Activated CD4-positive, alpha-beta T cell treated with anti-CD3 and anti-CD28 coated beads for 48 hours (primary cell): Measurements from ENCODE around the gene LTB.

Experiments
- DNase-seq: peaks from one replicate; pipeline ENCODE4 v3.0.0-alpha.2; 2020

LTB gene

DNA sequence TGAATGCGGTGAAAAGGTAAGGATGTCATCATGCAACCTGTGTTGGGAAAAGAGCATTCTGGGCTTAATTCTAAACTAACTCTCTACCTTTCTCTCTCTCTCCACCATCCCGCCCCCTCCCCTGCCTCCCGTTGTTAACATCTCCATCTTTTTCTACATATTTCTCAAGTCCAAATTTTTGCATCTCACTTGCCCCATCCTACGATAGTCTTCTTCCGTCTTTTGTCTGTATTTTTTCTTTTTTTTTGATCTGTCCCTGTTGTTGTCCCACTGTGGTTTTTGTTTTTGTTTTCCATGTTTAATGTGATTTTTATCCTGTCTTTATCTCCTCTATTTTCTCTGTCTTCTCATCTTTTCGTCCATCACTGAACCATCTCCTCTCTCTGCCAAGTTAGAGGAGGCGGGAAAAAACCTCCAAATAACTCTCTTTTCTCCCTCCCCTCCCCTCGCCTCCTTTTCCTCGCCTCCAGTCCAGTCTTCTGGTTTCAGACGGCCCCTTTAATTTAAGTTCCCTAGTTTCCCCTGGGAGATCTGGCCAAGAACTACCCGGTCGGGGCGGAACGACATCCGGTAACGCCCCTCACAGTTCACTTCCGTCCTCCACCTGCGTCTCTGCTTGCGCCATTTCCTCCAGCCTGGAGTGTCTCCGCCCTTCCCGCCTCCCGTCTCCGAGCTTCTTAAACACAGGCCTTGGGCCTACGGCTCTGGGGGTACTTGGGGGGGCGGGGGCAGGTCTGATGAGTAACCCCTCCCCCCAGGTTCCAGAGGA, 35.1 kb downstream of the LTB start, which contains the start of gene NFKBIL1:
Gene NFKBIL1 (plus strand): TSS at position 651 of the 769 bp plus-strand sequence. CDS start 87 bp downstream, at position 738.
- peak; percentile 95 for DNase-seq

DNA sequence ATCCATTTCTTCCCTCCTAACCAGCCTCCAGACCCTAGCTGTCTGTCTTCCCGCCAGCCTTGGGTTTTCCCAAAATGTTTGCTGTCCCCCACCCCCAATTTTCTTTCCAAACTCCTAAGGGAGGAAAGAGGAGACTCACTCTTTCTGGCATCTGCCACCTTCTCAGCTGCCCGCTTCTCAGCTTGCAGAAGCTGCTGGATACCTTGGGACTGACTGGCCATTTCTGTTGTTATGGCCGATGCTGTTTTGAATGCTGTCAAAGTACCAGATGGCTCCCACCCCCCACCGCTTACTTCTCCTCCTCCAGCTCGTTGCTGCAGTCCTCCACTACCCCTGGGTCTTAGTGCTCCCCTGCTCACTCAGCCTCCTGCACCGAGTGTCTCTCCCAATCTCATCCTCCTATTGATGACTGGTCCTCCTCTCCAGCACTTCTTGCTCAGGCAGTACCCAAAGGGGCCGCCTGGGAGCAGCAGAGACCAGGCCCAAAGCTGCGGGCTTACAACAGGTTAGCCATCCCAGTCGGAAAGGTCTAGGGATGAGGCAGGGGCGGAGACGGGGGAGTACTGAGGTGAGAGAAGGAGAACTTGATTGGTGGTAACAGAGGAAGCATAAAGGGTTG, 35.8 kb downstream of the LTB start, which contains the start of gene ATP6V1G2:
Gene ATP6V1G2 (minus strand): TSS at position 270 of the 619 bp plus-strand sequence. CDS start 49 bp downstream, at position 221.
- peak; percentile 95 for DNase-seq

DNA sequence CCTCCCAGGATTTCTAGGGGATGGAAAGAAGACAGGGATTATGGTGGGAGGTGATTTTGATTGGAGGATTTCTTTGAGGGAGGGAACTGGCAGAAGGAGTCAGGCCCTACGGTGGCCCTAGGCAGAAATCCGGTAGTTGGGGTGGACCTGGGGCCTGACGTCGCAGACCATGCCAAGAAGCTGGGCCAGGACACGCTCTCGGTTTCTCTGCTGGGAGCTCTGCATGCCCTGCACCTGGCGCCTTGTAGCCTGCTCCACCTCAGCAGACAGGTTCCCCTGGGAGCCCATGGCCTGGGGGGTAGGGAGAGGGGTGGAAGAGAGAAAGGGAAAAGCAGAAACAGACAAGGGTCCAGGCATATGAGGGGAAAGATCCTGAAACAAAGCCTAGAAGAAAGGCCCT, 36.9 kb downstream of the LTB start:
- no peak for DNase-seq

DNA sequence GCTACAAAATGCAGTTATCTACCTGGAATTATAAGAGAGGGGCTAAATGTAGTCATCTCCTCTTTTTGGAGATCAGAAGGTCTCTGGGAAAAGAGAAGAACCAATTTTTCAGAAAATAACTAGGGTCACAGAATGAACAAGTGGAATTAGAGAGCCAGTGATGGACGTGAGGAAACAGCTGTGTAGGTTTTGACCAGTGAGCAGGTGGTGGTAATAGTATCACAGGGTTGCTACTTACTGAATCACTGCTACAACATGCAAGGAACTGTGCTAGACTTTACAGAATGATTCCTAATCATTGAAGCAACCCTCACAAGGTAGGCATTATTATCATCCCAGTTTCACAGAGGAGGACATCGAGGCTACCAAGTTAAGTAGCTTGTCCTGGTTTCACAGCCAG, 37.5 kb downstream of the LTB start:
- DNase-seq, result no peak

DNA sequence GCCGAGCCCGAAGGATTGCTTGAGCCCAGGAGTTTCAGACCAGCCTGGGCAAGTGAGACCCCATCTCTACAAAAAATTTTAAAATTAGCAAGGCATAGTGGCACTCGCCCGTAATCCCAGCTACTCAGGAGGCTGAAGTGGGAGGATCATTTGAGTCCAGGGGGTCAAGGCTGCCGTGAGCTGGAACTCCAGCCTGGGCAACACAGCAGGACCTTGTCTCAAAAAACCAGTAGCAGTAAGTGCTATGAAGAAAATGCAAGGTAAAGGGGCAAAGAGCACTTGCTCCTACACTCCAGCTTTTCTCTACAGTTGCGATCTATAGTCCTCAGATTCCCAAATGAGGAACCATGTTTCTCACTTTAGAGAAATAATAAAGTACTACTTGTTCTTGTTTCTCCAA, 38.6 kb downstream of the LTB start:
- DNase-seq, result no peak

DNA sequence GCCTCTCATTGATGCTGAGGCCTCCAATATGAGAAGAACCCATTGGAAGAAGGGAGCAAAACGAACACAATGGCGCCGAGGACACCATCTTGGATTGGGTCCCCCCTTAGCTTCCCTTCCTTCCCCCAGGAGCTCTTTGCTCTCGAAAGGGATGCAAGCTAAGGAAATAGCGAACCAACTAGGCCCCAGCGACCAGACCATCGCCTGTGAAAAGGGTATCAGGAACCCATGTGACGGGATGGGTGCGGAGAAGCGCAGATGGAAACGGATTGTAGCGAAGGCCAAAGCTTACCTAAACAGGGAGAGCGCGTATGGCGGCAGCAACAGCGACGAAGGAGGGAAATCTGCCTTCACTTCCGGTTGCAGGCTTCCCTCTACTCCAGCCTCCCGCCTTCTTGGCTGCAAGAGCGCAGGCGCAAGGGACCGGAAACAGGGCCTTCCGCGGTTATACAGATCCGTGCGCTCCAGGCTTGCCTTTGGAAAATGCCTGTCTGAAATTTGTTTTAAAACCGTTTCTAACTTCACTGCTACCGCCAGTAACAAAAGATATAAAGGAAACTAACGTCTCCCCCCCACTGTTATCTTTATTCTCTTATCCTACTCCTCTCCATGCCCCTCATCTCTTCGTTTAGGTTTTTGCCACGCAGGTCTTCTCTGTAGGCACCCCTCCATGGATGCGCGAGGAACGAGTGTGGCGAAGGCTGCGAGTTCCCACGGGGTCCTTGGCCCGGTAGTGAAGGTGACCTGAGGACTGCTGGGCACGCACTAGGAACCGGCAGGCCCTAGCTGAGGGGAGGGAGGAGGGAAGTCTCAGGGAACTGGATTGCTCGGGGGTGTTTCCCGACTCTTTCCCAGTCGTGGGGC, 40.3 kb downstream of the LTB start, which contains the start of gene DDX39B:
Gene DDX39B (minus strand): TSS at position 346 of the 864 bp plus-strand sequence. CDS start 1,471 bp downstream, outside the sequence.
- DNase-seq, result peak; percentile 95

DNA sequence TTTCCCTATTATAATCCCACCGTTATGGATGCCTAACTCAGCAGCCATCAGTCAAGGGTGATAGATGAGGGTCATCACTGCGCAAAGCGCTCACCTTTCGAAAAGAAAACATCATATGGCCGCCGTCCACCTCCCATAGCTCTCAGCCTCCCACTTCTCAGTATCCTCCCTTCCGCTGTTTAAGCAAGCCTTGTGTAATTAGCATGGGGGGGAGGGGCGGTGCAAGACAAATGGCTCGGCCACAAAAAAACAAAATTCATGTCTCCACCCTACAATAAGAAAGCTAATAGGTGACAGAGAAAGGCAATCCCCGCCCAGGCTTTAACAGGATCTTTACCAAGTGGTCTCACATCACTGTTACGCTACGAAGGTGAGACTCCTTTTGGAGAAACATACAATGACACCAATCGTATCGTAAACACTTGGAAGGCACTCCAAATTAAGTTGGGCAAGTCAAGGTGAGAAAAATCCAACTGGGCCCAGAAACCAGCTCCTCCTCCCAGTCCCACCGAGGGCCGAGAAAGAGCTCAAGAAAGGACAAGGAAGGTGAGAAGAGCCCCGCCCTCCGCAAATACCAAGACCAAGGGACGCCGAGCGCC, 41.1 kb downstream of the LTB start:
- DNase-seq, result peak; percentile 75

DNA sequence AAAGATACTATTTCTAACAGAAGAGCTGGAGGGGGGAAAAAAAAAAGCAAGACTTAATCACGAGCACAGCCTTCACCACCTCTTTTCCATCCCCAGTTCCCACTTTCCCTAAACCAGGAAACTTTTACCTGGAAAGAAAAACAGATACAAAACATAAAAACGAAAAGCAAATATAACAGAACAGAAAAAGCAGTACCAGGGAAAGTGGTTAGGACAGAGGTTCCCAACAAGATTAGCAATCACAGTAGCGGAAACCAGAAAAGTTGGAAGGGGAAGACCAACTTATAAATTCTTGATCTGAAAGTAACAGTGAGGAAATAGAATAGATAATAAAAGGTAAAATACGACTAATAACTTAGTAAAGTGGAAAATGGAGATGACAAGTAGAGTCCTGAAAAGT, 41.6 kb downstream of the LTB start:
- DNase-seq, result no peak

DNA sequence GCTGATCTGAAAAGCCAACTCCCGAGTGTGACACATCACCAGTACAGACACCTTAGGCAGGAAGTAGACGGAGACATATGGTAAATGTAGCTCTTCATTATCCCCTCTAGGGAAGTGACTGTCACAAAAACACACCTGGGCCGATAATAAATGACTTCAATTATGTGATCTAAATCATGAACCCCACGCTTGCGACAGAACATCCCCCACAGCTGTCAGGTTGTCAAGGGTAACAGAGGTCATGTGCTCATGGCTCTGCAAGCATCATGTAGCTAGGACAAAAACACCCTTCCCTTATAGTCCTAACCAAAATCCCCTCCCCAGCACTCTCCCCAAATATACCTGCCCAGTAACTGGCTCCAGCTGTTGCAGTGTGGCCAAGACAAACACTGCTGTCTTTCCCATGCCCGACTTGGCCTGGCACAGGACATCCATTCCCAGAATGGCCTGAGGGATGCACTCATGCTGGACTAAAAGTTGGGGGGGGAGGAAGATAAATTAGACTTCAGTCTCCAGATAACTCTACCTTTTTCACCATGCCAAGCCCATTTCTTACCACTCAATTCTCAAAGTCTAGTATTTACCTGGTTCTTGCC, 43.3 kb downstream of the LTB start:
- no peak for DNase-seq

DNA sequence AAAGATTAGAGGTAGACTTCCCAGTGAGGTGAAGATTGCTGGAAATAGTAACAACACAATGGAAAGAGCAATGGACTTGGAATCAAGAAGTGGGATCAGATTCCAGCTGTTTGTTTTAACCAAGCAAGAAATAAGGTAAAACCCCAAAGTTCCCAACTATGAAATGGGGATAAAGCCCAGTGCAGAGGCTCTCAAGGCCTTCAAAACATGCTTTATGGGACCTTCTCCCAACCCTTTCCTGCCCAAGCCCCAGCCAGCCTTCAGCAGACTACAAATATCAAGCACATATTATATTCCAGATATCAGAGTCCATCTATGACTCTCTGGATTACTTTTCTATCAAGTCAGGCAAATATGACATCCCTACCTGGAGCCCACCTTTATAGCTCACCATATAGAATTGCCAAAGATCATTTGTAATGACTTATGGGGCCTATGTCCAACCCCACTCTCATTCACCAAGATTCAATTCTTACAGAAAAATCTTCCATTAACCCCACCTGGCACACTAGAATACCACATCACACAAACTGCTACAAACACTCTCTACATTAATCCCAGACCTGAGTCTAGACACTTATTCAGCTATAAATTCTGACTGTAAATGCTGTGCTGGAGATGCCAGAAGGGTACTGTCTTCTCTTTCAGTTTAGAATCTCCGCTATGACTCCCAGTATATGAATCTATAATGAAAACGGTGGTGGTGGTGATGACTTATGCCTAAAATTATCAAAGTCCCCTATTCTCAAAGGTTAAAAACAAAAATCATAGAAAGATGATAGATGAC, 46.5 kb downstream of the LTB start:
- no peak for DNase-seq

DNA sequence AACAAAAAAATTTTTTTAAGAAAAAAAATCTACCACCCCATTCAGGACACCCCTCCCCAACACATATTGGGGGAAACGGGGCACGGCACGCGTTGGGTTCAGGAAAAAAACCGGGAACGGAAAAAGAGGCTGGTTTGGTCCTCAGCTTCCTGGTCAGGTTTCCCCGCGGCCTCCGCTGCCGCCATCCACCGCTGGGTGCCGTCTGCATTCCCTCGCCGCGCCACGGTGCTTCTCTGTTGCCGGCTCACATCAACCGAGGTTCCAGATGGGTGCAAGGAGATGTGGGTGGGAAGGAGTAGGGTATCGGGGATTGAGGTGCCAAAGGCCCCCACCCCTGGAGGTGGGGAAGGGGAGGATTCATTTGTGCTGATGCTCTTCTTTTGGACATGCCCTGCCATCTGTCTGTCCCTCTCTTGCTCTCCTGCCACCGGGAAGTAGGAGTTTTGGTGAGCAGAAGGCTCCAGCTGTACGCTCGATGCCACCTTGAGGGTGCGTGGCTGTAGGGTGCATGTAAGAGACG, 47.6 kb downstream of the LTB start:
- DNase-seq, result no peak

DNA sequence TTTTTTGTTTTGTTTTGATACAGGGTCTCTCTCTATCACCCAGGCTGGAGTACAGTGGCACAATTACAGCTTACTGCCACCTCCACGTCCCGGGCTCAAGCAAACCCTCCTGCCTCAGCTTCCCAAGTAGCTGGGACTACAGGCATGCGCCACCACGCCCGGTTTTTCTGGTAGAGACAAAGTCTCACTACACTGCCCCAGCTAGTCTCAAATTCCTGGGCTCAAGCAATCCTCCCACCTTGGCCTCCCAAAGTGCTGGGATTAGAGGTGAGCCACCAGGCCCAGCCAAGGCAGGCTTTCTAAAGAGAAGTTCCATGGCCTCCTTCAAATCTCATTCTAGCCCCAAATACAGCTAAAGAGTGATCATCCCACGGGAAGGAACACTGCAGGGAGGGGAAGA, 48.2 kb downstream of the LTB start:
- no peak for DNase-seq

DNA sequence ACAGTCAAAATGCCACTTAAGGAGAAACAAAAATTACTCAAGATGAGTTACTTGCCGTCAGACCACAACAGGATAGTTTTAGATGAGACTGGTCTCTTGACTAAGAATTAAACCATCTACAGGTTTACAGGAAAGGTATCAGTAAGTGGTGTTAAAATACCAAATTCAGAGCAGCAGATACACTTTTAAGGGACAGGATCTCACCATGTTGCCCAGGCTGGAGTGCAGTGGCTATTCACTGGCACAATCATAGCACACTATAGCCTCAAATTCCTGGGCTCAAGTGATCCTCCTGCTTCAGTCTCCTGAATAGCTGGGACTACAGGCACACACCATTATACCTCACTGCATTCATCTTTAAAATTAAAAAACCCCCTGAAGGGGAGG, 48.8 kb downstream of the LTB start:
- no peak for DNase-seq

DNA sequence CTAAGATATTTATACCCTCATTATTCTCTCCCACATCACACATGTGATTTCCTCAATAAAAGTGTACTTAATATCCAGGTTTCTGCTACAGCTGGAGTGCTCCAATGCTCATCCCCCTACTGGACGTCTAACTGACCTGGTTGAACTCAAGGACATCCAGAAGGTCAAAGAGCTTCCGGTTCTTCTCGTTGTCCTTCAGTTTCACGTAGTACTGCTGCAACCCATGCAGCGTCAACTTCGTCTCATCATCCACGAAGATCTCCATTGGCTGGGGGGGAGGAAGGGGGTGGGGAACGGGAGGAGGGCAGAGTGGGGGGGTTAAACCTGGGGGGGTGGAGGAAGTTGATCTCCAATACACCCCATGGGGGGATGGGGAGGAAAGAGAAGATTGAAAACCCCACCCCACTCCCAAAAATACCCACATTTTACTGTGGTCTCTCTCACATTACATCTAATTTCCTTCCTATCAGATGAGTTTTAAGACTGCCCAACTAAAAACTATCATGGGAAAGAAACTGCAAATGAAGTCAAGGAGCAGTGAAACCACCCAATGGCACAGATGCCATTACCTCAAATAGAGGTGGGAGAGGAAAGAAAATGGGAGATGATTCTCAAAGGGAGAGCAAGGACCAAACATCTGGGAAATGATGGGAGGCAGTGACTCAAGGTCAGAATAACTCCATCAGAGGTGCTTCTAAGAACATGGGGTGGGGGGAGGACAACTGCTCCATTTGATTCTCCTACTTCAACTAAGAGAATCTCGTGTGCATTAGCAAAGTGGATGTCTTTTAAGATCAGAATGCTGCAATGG, 49.4 kb downstream of the LTB start:
- no peak for DNase-seq

DNA sequence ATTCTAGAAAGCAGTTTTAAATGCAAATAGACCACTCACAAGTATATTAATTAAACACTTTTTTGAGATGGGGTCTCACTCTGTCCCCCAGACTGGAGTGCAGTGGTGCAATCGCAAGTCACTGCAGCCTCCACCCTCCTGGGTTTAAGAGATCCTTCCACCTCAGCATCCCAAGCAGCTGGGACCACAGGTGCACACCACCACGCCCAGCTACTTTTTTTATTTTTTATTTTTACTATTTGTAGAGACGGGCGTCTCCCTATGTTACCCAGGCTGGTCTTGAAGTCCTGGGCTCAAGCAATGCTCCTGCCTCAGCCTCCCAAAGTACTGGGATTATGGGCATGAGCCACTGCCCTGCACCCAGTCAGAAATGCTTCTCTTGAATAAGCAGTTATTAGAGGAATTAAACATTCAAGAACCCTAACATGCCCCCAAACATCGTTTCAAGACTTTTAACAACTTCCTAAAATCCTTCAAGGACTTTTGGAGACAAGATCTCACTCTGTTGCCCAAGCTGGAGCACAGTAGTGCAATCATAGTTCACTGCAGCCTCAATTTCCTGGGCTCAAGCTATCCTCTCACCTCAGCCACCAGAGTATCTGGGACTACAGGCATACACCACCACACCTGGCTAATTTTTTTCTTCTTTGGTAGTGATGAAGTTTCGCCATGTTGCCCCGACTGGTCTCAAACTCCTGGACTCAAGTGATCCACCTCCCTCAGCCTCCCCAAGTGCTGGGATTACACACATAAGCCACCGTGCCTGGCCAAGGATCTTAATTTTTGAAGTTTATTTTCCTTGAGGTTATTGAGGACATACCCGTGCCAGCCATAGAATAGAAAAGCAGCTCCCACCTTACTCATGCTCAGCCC, 50.2 kb downstream of the LTB start:
- no peak for DNase-seq

DNA sequence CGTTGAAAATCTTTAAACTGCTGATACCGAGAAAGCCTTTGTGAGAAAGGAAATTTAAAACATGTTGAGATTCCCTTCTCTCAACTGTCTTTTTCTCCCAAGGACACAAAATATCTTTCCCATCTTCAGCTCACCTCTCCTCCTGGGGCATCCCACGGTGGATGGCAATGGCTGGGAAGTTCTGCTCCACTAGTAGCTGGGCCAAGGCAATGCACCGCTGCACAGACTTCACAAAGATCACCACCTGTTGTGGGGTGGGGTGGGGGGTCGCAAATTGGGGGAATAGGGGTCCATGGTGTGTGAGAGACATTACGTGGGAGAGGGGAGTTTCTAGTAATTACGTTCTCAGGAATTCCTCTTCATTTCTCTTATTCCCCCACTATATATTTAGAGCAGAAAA, 51.1 kb downstream of the LTB start:
- DNase-seq, result no peak

DNA sequence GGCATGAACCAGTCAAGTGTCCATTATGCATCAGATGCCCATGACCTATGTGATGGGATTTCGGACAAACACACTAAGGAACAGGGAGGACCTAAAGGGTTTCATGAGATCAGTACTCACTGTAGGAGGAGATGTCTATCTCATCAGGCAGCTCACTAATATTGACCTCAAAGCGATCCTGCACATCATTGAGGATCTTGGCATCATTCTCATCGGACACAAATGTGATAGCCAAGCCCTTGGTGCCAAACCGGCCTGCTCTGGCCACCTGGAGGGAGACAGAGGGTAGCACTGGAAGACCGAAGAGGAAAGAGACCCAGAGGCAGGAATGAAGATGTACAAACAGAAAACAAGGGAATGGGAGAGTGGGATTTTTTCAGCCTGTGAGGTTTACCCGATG, 51.6 kb downstream of the LTB start:
- no peak for DNase-seq
